HG03439 (cell line): ENCODE data around the gene KIAA0825.

Experiments used
- ATAC-seq: cut with Tn5 transposase; IDR thresholded peaks from one replicate; pipeline ENCODE4 v1.9.1; 2021; ENCODE audit warnings: mild to moderate bottlenecking, moderate library complexity; ENCODE audit not compliant: unreplicated experiment

Gene KIAA0825

DNA sequence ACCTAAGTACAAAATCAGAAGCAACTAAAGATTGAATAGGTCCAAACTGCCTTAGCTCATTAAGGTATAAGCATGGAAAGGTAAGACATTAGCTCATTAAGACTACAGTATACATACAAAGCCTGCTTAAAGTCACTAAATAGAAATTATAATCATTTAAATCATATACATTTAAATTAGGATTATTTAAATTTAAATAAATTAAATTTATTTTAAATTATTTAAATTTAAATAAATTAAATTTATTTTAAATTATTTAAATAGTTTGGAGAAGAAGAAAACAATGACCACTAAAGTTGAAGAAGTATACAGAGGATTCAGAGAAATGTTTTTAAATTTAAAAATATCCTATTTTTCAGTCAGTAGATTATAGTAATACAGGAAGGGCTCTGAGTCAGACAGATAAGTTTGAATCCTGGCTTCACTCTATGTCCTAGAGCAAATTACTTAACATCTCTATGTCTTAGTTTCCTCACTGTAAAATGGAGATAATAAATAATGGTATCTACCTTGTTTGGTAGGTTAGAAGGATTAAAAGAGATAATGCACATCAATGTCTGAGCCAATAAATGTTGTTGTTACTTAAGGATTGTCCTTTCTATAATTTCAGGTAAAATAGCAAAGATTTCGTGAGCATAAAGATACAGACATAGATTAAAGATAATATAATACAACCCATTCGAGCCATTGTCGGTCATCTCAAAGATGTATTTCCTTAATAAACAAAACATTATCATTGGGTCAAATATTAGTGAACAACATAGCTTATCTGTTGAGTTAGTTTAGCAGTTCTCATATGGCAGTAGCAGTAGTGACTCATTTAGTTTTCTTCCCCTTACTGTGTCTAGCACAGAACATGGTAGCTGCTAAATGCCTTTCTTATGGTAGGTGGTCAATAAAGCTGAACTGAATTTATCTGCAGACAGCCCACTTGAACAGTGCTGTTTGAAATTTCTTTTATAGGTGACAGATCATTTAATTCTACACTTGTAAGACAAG, 100.6 kb downstream of the KIAA0825 start:
- ATAC-seq = no peak

DNA sequence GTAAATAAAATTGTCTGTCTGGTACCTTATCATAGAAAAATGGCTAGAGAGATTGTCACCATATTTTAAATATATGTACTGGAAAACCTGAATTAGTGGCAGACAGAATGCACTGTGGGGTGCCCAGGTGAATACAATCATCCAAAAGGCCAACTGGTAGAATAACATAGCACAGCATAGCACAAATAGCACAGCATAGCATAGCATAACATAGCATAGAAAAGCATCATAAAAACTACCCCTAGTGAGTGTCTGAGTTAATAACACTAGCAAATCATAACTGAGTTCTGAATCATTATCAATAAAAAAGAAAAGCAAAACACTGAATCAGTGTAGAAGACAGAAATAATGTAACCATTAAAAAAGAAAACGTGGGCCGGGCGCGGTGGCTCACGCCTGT, 102.3 kb downstream of the KIAA0825 start:
- ATAC-seq = no peak

DNA sequence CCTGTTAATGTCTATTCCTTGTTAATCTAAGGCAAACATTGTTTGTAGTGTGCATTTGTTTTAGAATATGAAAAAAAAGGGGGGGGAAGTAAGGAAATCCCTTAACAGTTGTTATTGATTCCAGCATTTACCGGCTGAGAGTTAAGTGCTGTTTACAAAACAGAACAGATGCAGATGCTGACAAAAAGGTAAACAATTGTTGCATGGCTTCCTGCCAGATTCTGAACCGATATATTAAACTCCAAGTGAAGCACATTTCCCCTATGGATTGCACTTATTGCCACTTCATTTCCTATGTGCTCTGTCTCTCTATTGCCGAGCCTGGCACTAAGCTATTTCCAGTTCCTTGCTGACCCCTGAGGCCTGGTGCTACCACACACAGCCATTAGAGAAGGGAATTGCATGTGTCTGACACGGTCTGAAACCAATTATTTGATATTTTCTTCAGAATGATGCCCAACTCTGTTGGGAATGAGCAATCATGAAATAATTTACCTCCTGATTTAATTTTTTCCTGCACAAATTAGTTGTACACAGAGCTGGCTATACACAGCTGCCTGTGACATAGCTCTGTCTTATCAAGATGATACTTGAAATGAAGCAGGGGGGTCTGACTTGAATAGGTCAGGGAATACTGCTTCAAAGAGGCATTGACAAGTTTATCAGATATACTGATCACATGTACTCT, 109.8 kb downstream of the KIAA0825 start:
- no peak for ATAC-seq

GRCh38 chr5:94505327-94506068, 112.9 kb downstream of the KIAA0825 start:
- ATAC-seq = no peak

DNA sequence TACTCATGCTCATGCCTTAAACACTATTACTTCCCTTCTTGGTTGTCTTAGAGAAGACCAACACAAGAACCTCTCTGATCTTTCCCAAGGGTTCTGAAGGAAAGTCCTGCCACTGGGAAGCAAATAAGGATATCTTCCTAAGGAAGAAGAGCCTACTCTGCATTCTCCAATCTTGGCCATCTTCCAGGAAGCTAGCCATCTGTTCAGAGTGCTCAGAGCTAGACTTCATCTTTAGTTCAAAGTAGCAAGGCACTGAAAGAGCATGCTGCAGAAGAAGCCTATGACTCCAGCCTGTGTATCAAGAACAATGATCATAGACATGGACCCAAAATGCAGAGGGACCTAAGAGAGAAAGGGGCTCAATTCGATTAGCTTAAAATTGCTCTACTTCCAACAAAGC, 114.7 kb downstream of the KIAA0825 start:
- no peak for ATAC-seq

GRCh38 chr5:94501365-94501764, 117.0 kb downstream of the KIAA0825 start:
- no peak for ATAC-seq

DNA sequence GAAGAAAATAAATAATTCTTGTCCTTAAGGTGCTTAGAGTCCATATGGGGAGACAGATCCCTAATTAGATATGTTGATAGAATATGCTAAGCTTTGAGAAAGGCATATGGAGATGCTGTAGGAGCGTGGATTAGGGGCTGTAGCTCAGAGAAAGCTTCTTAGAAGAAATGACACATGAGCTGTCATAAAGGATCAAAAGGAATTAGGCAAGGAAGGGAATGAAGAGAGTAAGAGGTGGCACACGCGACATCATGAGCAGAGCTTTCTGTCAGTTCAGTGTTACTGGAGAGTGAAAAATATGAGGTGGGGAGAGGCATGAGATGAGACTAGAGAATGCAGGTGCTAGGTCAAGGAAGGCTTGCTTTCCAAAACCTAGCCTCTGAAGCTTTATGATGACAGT, 118.6 kb downstream of the KIAA0825 start:
- no peak for ATAC-seq

- no peak for ATAC-seq
Measured at GRCh38 chr5:94498199-94498598, 120.2 kb downstream of the KIAA0825 start.

- no peak for ATAC-seq
Measured at GRCh38 chr5:94485067-94485466, 133.3 kb downstream of the KIAA0825 start.

DNA sequence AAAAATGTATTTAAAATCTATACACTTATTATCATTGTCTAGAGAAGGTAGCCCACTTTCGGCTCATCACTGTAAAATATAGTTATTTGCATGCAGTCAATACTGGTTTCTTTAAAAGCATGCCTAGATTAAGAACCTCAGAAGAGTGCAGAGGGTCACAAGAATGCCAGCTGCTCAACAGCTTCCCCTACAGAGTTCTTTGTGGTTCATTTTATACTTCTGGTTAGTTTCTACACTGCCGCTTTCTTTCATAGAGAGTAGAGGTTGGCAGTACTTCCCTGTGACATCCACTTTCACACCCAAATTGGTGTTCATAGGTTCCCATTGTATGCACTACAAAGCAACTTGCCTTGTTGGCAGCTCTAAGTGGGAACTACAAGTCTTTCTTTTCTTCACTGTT, 137.3 kb downstream of the KIAA0825 start:
- no peak for ATAC-seq

DNA sequence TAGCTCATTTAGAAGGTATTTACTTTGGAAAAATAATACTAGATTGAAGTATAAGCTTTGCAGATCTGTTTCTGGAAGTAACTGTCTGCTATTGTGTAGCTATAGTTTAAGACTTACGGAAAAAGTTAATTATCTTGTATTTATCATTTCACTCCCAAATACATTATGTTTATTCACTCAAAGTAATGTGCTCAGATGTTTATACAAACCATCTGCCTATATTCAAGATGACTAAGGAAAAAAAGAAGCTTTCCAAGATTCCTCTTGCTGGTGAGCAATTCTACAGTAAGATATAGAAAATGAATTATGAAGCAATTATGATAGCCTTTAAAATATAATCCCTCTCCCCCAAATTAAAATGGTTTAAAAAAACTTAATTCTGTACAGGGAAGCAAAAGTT, 137.9 kb downstream of the KIAA0825 start:
- ATAC-seq = no peak

- no peak for ATAC-seq
Measured at GRCh38 chr5:94473936-94474335, 144.5 kb downstream of the KIAA0825 start.

DNA sequence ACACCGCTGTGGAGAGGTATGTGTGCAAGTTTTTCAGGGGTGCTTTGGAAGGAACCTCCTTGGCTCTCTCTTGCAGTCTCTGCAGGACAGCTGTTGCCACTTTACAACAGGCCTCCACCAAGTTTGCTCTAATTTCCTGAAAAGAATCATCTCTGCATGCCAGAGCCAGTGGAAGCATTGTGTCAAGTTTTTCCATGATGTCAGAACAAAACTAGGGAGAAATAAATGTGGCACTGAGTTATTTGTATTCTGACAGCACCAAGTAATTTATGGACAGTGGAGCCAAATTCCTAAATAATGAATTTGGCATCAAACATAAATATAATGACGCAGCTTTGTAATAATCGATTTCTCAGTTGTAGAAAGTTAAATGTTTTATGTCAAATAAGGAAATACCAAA, 146.9 kb downstream of the KIAA0825 start:
- no peak for ATAC-seq

GRCh38 chr5:94470802-94471201, 147.6 kb downstream of the KIAA0825 start:
- no peak for ATAC-seq

- no peak for ATAC-seq
Measured at GRCh38 chr5:94469894-94470329, 148.5 kb downstream of the KIAA0825 start.

DNA sequence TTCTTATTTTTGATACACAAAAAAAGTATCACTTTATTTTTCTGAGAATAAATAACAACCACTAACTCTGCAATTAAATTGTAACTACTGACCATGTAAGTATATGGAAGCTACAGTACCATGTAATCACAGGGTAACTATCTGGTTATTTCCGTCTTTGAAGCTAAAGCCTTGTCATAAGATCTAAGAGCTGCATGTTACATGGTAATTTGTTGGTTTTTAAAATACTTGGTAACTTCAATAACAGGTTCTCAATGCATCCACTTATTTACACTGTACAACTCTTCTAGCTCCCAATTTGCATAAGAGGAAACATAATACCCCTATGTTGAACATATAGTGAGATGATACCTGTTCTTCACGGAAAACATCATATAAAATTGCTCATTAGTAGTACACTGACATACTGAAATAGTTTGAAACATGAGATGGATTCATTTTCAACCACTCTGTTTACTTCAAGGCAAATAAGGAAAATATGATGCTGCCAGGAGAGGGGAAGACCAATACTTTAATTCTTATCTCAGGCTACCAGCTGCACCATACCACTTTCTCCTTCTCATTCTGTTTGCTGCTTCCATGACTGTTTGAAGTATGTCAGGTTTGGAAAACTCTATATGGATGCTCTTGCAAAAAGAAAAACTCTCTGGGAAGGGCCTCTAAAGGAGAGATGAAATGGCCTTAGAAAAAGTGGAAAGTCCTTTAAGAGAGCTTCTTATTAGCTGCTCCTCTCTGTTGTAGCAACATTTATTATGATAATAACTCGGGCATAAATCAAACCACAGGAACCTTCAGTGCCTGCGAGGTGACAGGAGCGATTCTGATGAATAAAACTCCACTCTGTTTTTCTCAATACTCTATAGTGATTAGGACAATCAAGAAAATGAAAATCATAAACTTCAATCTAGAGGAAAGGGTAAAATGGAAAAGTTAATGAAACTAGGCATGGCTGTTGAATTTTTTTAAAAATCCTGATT, 150.2 kb downstream of the KIAA0825 start:
- ATAC-seq = no peak

DNA sequence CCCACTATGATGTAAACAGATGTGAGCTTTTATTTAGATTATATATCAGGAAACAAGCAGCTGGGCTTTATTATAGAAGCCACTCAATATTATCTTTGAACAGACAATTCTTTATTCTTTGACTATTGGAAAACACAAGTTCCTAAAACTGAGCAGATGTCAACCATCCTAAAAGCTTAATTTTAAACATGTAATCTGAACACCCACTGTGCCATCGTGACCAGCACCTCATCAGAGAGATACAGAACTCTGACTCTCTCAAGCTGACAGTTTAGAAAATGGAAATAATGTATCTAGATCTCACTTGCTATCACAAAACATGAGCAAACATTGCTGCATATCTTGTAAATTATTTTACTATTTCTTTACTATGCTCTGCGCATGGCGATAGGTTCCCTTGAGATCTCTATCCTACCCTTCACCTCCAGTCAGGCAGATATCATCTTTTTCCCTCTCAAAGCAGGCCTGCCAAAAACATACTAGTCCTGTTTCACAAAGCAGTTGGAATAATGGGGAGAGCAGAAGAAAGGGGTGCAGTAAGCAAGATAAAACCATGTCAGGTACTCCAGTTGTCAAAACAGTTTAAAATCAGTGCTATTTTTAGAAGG, 151.0 kb downstream of the KIAA0825 start:
- no peak for ATAC-seq

DNA sequence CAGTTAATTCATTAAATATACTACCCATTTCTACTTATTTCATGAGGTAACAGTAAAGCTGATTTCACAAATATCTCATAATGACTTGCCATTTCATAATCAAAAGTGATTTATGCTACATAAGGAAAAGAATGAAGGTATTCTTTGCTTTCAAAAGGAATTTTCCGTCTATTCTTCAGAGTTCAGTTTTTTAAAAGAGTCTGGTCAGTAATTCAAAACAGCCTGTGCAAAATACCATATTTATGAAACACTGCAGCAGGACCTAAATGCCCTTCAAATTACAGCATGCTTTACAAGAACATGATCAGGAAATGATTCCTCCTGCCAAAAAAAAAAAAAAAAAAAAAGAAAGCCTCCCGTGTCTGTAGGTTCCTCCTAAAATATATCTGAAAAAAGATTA, 154.7 kb downstream of the KIAA0825 start:
- no peak for ATAC-seq

DNA sequence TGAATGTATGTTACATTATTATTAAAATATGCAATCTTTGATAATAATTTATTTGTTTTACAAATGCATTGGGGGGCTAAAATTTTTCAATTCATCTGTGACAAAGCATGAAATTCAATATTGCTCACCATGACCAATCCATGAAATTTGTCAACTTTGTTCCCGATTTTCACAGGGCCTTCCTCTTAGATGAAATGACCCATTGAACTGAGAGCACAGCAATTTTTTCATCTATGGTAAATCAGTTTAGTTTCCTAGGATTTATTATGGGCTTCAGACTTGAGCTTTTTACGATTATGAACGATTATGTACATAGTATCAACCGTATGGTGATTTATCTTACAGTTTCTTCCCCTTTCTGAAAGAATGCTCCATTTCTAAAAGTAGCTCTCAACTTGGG, 157.3 kb downstream of the KIAA0825 start:
- no peak for ATAC-seq

DNA sequence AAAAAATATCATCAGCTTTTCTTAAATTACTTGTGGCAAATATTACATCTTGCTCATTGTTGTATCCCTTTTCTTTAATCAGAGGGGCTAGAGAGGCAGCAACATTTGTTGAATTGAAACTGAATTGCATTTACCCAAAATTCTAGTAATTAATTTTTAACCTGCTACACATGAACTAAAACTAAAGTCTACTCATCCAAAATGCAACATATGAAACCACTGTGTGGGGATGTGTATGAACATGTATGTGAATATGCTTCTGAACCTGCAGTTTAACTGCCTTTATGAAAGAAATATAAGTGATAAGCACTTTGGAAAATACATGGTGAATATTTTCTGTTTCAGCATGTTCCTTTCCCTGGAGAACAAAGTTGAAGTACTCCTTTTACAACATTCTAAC, 158.5 kb downstream of the KIAA0825 start:
- no peak for ATAC-seq
